GM18526 (cell line): ENCODE results near the gene LDLR.

Experiments used
- POLR2A ChIP-seq: IDR thresholded peaks from 3 replicates; pipeline ENCODE4 v1.6.1; 2011; ENCODE audit not compliant: insufficient read length; ENCODE audit errors: extremely low read depth

The LDLR gene

DNA sequence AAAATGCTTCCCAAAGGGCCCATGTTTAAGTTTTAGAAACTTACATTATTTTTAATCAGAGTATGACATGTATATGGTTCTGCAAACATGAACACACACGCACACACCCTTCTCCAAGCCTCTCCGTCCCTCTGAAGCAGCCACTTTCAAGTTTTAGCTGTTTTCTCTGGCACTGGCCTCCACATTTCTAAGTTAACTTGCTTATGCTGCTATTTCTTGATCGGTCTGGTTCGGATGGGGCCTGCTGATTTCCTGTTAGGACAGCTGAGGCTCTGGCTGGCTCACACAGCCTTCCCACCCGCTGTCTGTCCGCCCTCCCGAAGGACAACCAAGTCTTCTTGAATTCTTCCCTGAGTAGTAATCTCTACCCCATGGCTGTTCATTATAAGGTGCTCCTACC lies 61.9 kb downstream of the LDLR start:
- TF ChIP-seq POLR2A: no peak

DNA sequence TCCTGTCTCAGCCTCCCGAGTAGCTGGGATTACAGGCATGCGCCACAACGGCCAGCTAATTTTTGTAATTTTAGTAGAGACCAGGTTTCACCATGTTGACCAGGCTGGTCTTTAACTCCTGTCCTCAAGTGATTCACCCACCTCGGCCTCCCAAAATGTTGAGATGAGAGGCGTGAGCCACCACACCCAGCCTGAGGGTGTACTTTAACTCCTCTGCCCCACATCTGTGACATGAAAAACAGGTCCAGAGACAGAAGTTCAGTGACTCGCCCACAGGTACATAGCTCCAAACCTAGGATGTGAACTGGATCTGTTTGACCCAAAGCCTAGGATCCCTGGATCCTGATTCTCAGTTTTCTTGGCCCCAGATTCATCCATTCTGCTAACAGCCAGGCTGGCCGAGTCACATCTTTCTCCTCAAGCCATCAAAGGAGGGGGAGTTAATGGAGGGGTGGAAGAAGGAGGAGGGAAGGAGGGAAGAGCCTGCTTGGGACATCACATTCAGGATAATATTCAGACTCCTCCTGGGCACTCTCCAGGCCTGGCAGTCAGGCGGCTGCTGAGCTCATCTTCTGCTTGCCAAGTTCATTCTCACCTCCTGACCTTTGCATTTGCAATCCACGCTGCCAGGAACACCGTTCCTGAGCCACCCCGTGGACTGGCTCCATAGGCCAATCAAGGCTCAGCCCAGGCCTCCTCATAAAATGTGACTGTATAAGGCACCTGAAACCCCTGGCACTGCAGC lies 63.2 kb downstream of the LDLR start:
- no peak for TF ChIP-seq POLR2A

DNA sequence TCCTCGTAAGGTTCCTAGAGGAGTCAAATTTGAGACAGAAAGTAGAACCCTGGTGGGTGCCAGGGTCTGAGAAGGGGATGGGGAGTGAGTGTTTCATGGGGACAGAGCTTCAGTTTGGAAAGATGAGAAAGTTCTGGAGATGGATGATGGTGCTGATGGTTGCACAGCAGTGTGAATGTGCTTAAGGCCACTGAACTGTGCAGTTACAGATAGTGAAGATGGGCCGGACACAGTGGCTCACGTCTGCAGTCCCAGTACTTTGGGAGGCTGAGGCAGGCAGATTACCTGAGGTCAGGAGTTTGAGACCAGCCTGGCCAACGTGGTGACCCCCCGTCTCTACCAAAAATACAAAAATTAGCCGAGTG lies 65.4 kb downstream of the LDLR start:
- no peak for TF ChIP-seq POLR2A

DNA sequence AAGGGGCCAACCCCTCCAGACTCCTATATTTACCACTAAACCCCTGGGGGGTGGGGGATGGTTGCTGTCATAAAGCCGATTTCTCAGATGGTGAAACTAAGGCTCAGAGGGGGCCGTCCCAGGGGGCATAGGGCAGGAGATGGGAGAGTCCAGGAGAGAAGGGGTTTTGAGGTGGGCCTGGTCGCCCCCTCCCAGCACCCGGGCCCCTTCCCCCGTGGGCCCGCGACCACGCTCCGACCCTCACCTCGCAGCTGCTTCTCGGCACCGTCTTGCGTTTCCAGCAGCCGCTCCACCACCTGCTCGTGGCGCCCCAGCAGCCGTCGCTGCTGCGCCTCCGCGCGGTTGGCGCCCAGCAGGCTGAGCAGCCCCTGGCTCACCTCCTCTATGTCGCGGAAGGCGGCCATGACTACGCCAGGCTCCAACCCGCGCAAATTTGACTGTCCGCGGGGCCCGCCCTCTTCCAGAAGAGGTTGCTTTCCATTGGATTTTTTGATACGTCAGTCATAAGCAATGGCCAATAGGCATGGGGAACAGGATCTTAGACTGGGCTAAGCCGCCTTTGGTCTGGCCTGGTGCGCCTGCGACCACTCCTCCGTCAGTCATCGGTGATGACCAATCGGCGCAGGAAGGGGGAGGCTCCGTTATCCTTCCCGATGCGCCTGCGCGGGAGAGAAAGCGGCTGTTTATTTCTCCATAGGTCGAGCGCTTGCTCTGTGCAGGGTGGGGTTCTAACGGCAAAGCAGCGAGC lies 66.3 kb downstream of the LDLR start, which contains the start of gene SPC24:
TSS of gene SPC24 (minus strand) at position 410 of the 748 bp plus-strand sequence. CDS start at position 404, 6 bp downstream.
- TF ChIP-seq POLR2A: peak; percentile 87

DNA sequence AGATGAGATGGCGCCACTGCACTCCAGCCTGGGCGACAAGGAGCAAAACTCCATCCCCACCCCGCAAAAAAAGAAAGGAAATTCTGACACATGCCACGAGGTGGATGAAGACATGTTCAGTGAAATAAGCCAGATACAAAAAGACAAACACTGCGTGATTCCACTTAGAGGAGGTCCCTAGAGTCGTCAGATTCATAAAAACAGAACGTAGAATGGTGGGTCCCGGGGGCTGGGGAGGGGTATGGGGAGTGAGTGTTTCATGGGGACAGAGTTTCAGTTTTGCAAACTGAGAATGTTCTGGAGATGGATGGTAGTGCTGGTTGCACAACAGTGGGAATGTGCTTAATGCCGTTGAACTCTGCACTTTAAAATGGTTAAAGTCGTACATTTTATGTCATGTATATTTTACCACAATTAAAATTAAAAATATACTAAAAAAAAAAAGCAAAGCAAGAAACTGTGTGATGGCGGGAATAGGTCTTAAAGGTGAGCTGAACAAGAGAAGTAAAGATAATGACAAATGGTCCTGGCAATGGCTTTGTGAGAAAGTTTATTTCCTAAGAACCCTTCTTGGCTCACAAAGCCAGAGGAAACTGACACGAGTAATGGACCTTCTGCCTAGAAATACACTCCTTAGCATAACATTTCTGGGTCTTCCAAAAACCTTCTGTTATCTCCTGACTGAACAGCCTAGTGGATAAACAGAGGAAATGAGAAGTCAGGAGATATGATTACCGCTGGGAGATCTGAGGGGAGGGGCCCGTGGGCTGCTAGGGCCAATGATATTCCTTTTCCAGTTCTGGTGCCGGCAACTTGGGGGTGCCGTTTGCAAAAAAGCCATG lies 70.6 kb downstream of the LDLR start:
- TF ChIP-seq POLR2A: no peak

DNA sequence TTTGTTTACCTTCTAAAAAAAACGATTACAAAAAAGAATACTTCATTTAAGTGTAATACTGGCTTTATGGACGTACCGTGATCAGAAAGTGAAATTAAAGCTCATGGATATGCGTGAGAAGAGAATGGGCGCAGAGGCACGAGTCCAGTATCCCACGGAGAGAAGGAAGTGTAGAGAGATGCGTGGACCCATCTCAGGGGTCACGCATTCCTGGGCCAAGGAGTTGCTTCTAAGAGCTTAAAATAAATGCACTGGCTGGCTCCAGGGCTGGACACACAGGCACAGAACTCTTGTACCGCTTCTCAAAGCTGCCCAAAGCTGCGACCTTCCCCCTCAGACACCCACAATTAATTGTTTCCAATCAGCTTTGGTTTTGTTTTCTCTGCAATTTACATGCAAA lies 75.0 kb downstream of the LDLR start:
- no peak for TF ChIP-seq POLR2A

DNA sequence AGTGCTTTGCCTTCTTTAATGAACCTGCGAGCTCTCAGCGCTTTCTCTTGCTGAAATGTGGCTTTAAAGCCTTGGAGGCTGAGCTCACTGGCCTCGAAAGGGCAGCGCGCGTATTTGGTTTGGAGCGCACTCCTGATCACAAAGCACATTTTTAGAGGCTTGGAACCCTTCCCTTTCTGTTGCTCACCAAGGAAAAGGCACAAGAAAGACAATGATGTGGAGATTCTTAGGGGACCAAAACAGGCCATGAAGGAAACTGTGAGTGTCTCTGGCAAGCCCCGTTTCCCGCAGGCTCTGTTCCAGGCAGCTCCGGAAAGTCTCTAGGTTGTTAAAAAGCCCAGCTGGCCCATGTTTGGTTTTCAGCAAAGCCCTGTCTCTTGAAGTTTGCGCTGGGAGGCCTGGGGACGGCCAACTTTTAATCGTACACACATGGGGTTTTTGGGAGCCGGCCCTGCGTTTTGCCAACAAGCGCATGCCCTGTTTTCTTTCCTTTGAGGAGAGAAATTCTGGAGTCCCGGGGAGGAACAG lies 75.7 kb downstream of the LDLR start:
- TF ChIP-seq POLR2A: no peak

DNA sequence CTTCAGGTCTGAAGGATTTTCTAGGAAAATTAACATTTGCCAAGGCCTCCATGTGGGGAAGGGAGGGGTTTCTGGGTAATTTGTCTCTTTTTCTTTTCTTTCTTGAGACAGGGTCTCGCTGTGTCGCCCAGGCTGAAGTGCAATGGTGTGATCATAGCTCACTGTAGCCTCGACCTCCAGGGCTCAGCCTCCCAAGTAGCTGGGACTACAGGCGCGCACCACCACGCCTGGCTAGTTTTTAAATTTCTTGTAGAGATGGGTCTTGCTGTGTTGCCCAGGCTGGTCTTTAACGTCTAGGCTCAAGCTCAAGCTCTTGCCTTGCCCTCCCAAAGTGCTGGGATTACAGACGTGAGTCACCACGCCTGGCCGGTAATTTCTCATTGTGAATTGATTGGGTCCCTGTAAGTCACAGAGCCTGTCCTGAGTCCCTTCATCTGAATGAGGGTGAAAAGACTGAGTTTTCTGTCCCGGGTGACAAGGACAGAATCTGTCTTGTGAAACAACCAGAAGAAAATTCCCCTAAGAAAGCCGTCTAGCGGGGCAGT lies 76.3 kb downstream of the LDLR start:
- TF ChIP-seq POLR2A: no peak

DNA sequence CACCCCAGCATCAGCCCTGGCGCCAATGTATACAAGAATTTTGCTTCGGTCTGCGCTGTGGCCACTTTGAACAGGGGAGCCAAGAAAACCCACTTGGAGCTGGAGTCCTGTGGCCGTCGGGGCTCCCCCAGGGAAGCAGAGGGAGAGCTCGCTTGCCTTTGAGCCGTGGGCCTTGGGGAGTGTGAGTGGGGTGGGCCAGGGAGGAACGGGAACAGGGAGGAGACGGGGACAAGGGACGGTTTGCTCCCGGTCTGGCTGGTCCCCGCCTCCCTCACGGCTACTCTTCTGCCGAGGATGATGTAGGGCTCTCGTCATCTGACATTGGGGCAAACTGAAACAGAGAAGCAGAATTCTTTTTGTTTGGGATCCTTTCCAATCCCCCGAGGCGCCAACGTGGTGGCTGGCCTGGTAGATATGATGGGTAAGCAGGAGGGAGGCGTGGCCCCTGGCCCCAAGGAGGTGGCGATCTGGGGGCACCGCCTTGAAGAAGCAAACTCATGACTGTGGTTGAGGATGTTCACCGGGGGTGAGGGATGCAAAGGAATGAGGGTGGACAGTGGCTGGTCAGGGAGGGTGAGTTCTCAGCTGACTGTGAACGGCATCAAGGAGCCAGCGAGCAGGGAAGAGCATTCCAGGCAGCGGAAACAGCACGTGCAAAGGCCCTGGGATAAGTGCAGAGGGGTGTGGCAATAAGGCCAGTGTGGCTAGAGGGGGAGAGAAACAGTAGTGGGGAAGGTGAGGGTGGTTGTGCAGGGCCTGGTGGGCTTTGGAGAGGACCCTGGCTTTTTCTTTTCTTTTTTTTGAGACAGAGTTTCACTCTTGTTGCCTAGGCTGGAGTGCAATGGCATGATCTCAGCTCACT lies 77.2 kb downstream of the LDLR start:
- TF ChIP-seq POLR2A: no peak

DNA sequence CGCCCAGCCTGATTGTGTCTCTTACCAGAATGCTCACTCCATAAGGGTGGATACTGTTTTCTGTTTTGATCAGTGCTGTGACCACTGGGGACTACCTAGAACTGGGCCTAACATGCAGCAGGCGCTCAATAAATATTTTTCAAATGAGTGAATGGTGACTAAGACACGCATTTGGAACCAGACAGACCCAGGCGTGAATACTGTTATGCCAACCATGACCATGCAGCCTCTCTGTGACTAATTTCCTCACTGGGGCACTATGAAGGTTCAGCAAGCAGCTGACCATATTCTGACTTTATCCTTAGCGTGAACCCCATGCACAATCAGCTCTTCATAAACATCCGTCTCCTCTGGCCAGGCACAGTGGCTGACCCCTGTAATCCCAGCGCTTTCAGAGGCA lies 79.3 kb downstream of the LDLR start:
- TF ChIP-seq POLR2A: no peak

DNA sequence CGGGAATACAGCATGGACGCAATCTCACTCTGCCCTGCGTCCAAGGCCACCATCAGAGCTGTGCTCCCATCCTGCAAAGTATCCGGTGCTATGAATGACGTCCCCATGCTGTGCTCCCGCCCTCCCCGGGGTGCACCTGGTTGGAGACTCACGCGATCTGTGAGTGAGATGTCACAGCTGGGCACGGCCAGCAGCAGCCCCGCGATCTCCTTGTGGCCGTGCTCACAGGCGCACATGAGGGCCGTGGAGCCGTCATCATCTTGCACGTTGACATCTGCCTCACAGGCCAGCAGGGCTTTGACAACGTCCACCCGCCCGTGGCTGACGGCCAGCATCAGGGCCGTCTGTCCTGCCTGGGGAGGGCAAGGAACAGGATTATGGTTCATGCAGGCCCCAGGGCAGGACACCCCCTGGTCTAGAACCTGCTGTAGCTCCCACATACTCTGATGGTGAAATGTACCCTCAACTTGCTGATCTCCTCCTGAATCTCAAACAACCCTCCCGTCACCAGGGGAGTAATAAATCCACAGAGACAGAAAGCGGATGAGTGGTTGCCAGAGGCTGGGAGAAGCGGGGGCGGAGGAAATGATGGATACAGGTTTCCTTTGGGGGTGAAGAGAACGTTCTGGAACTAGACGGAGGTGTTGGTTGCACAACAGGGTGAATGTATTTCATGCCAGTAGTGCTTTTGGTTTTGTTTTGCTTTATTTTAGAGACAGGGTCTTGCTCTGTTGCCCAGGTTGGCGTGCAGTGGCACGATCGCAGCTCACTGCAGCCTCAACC lies 80.8 kb downstream of the LDLR start:
- no peak for TF ChIP-seq POLR2A

DNA sequence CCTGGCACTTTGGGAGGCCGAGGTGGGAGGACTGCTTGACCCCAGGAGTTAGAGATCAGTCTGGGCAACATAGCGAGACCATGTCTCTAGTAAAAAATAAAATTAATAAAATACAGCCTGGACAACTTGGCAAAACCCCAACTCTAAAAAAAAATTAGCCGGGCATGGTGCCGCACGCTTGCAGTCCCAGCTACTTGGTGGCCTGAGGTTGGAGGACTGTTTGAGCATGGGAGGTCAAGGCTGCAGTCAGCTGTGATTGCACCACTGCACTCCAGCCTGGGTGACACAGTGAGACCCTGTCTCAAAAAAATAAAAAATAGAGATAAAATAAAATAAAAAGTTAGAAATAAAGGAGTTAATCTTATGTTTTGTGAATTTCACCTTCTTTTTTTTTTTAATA lies 81.9 kb downstream of the LDLR start:
- no peak for TF ChIP-seq POLR2A

DNA sequence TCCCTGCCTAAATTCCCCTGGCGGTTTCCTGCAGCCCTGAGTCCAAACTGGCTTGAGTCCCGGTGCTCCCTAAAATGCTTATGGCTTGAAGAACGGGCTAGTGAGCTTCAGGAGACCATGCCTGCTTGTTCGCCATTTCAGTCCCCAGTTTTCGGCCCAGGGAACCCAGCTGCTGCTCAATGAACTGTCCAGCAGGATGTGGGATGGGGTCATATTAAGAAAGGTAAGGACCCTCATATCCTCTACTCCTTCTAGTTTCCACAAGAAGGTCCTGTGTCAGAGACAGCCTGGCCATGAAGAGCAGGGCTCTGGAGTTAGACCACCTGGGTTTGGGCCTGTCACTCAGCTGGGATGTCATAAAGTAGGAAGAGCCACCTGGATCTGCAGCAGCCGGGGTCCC lies 83.3 kb downstream of the LDLR start:
- no peak for TF ChIP-seq POLR2A
